IMR-90 (cell line): ENCODE results near the gene RHOC. TPM values are rescaled to one million over a fixed set of nuclear protein-coding genes. Genes with fewer than 3 reads are reported as not detected.

ENCODE experiments used
- ATAC-seq: fragments of 200-7000 bp; cut with Tn5 transposase; 2 replicates; pipeline ENCODE4 v1.9.1; 2020; ENCODE audit warnings: low read depth, mild to moderate bottlenecking, moderate library complexity
- BruUV-seq: library from RNA; stranded (reverse); fragments of 400-500 nt; replicated peaks from 2 replicates; lab custom pipeline; 2021; lab: Mats Ljungman, UMichigan
- CTCF ChIA-PET: fragments of 300-600 bp; formaldehyde crosslinking; extraction: SDS; loops from one replicate; lab custom pipeline; 2021; ENCODE audit warnings: antibody characterized with exemption; lab: Yijun Ruan, JAX
- POLR2A ChIA-PET: fragments of 300-600 bp; sonication (Branson Sonifier 250); formaldehyde crosslinking; loops from one replicate; lab custom pipeline; 2022; ENCODE audit warnings: antibody characterized with exemption; ENCODE audit not compliant: unreplicated experiment; lab: Charles Lee
- DNase-seq: peaks from one replicate; pipeline ENCODE4 v3.0.0; 2013
- H2AFZ ChIP-seq: replicated peaks from 2 replicates; pipeline ENCODE3; 2013; ENCODE audit warnings: low read length, mild to moderate bottlenecking; ENCODE audit not compliant: poor library complexity
- H2AK5ac ChIP-seq: 2 replicates; pipeline ENCODE4 v1.6.1; 2013; ENCODE audit warnings: low read depth, low read length, inconsistent platforms
- H2AK9ac ChIP-seq: replicated peaks from 2 replicates; pipeline ENCODE3; 2013; ENCODE audit warnings: mild to moderate bottlenecking, low read depth, low read length, moderate library complexity; ENCODE audit not compliant: poor library complexity
- H2BK120ac ChIP-seq: 2 replicates; pipeline ENCODE4 v1.6.1; 2013; ENCODE audit warnings: low read depth, low read length, inconsistent platforms
- H2BK15ac ChIP-seq: 3 replicates; pipeline ENCODE4 v1.6.1; 2013; ENCODE audit warnings: low read depth, low read length, inconsistent platforms
- H2BK20ac ChIP-seq: 2 replicates; pipeline ENCODE4 v1.6.1; 2013; ENCODE audit warnings: low read depth, mild to moderate bottlenecking, inconsistent platforms, low read length, moderate library complexity
- H2BK5ac ChIP-seq: 2 replicates; pipeline ENCODE4 v1.6.1; 2013; ENCODE audit warnings: mild to moderate bottlenecking, low read depth, low read length, inconsistent platforms; ENCODE audit not compliant: poor library complexity, severe bottlenecking
- H3K14ac ChIP-seq: replicated peaks from 2 replicates; pipeline ENCODE4 v1.6.1; 2013; ENCODE audit warnings: low read depth, low read length, inconsistent platforms
- H3K18ac ChIP-seq: 2 replicates; pipeline ENCODE4 v1.6.1; 2013; ENCODE audit warnings: low read depth, low read length, control low read depth
- H3K23ac ChIP-seq: 2 replicates; pipeline ENCODE4 v1.6.1; 2013; ENCODE audit warnings: low read depth, low read length, inconsistent platforms
- H3K27ac ChIP-seq: 2 replicates; pipeline ENCODE4 v1.5.1; 2013; ENCODE audit warnings: mild to moderate bottlenecking, control low read depth, low read length; ENCODE audit not compliant: insufficient read depth
- H3K27me3 ChIP-seq: 2 replicates; pipeline ENCODE4 v1.6.1; 2013; ENCODE audit warnings: low read length; ENCODE audit not compliant: control insufficient read depth, insufficient read depth
- H3K36me3 ChIP-seq: 2 replicates; pipeline ENCODE4 v1.6.1; 2013; ENCODE audit warnings: low read length, mixed read lengths; ENCODE audit not compliant: control insufficient read depth, insufficient read depth
- H3K4ac ChIP-seq: 2 replicates; pipeline ENCODE4 v1.6.1; 2013; ENCODE audit warnings: low read depth, low read length, inconsistent platforms
- H3K4me1 ChIP-seq: 2 replicates; pipeline ENCODE4 v1.6.1; 2013; ENCODE audit warnings: low read length, mixed read lengths; ENCODE audit not compliant: control insufficient read depth, insufficient read depth
- H3K4me2 ChIP-seq: 2 replicates; pipeline ENCODE4 v1.6.1; 2013; ENCODE audit warnings: low read depth, mild to moderate bottlenecking, control low read depth, low read length, moderate library complexity
- H3K4me3 ChIP-seq: 2 replicates; pipeline ENCODE4 v1.5.1; 2013; ENCODE audit warnings: low read depth, mild to moderate bottlenecking, control low read depth, low read length, moderate library complexity; ENCODE audit not compliant: insufficient read depth
- H3K56ac ChIP-seq: 2 replicates; pipeline ENCODE4 v1.6.1; 2013; ENCODE audit warnings: low read length, inconsistent platforms; ENCODE audit not compliant: insufficient read depth; ENCODE audit errors: extremely low read depth
- H3K79me1 ChIP-seq, 2 experiments: 2 replicates each; pipeline ENCODE4 v1.6.1; 2013; ENCODE audit warnings: low read length in 2 of 2, inconsistent platforms in 1 of 2, low read depth in 1 of 2
- H3K9ac ChIP-seq: 2 replicates; pipeline ENCODE4 v1.6.1; 2013; ENCODE audit warnings: low read depth, low read length, control low read depth
- H3K9me1 ChIP-seq: 2 replicates; pipeline ENCODE4 v1.6.1; 2013; ENCODE audit warnings: low read length, inconsistent platforms; ENCODE audit not compliant: insufficient read depth
- H3K9me3 ChIP-seq: 2 replicates; pipeline ENCODE4 v1.6.1; 2013; ENCODE audit warnings: low read length; ENCODE audit not compliant: control insufficient read depth, insufficient read depth
- H4K20me1 ChIP-seq: 2 replicates; pipeline ENCODE4 v1.6.1; 2013; ENCODE audit warnings: low read length, inconsistent platforms; ENCODE audit not compliant: insufficient read depth
- H4K5ac ChIP-seq: 2 replicates; pipeline ENCODE4 v1.6.1; 2013; ENCODE audit warnings: mild to moderate bottlenecking, low read depth, low read length, control low read depth
- H4K8ac ChIP-seq, 2 experiments: 2 replicates each; pipeline ENCODE4 v1.6.1; 2013; ENCODE audit warnings: low read depth in 2 of 2, low read length in 2 of 2, control low read depth in 1 of 2, inconsistent platforms in 1 of 2
- H4K91ac ChIP-seq: 2 replicates; pipeline ENCODE4 v1.6.1; 2013; ENCODE audit warnings: low read depth, low read length, inconsistent platforms; ENCODE audit not compliant: insufficient read depth
- CEBPB ChIP-seq: IDR thresholded peaks from 2 replicates; pipeline ENCODE4 v1.6.1; 2012; ENCODE audit warnings: low read depth, low read length, improper control_type of control experiment
- CTCF ChIP-seq: conservative IDR thresholded peaks from 2 replicates; pipeline ENCODE4 v1.5.1; 2012; ENCODE audit warnings: mild to moderate bottlenecking, low read depth, low read length, improper control_type of control experiment
- ELK1 ChIP-seq: fragments of 150-350 bp; IDR thresholded peaks from 2 replicates; pipeline ENCODE4 v1.6.1; 2016; ENCODE audit warnings: low read depth, mild to moderate bottlenecking, low read length, moderate library complexity, borderline replicate concordance
- RAD21 ChIP-seq: IDR thresholded peaks from 2 replicates; pipeline ENCODE4 v1.6.1; 2012; ENCODE audit warnings: low read length, improper control_type of control experiment
- RFX5 ChIP-seq: IDR thresholded peaks from 2 replicates; pipeline ENCODE4 v1.8.0; 2012; ENCODE audit warnings: low read depth, mild to moderate bottlenecking, low read length, moderate library complexity
- SMC3 ChIP-seq: fragments of 150-350 bp; IDR thresholded peaks from 2 replicates; pipeline ENCODE4 v1.6.1; 2016; ENCODE audit warnings: low read depth, mild to moderate bottlenecking, antibody characterized with exemption, low read length, moderate library complexity
- WGBS, 2 experiments: methylation state at CpG; one replicate each; pipeline versions ENCODE4 v1.1.5 to v1.1.7; 2013; ENCODE audit warnings: missing lambda C conversion rate in 2 of 2; ENCODE audit not compliant: insufficient read length in 1 of 2; ENCODE audit errors: extremely low coverage in 2 of 2; 5-methylcytosine and 5-hydroxymethylcytosine counted together
- dilution Hi-C: fragments of 300-500 bp; cut with HindIII; formaldehyde crosslinking; loops from one replicate; pipeline ENCODE4 v1.14.3; 2018; ENCODE audit warnings: low sequenced_read_pairs; ENCODE audit not compliant: unreplicated experiment
- in situ Hi-C: fragments of 300-500 bp; cut with MboI; formaldehyde crosslinking; loops from 3 replicates; pipeline ENCODE4 v1.14.3; 2019; ENCODE audit warnings: low sequenced_read_pairs, inconsistent platforms, mixed read lengths
- intact Hi-C: fragments of 100-400 bp; cut with micrococcal nuclease; formaldehyde crosslinking; loops from 2 replicates; pipeline ENCODE4 v1.10.0; 2022
- polyA plus RNA-seq, 3 experiments: library from polyadenylated mRNA; depleted of rRNA; stranded (reverse); fragments of >200 nt; gene quantifications; 2 replicates each; pipeline ENCODE4 v1.2.3, GENCODE V29; 2012; ENCODE audit warnings: low replicate concordance in 1 of 3
- total RNA-seq: library from RNA; depleted of rRNA; stranded (reverse); fragments of >200 nt; gene quantifications from 2 replicates; pipeline ENCODE4 v1.2.3, GENCODE V29; 2012

Gene RHOC
- total and polyA plus RNA-seq, 2 of the 4 experiments (the other 2 are of a cell fraction), result 764 to 839 TPM

GRCh38 chr1:112744009-112744578 lies 37.2 kb upstream of the RHOC start:
- WGBS, 2 experiments, result 5% methylated on average over 32 of the region's 58 CpGs; no CpG with 5 or more reads in 1 of the 2 experiments
- H4K5ac ChIP-seq, result no peak overlapping the region; the same call in 1 of the 2 replicates
- ATAC-seq, result peak; percentile 97
- peak overlapping the region; percentile 78 for H3K4me2 ChIP-seq
- H3K4ac ChIP-seq, result no peak overlapping the region
- intact Hi-C loops (loop anchor here (1.0 kb wide), 1 partner anchor 26 kb away; a partner anchor contains a TSS), dilution Hi-C loops (no loop called here), in situ Hi-C loops (no loop called here)
- no peak overlapping the region for H4K8ac ChIP-seq
- peak overlapping the region; percentile 77 for H2AK9ac ChIP-seq
- peak overlapping the region; percentile 83 for H2AFZ ChIP-seq
- no peak overlapping the region for H3K14ac ChIP-seq
- H3K27ac ChIP-seq, result no peak overlapping the region
- H3K4me1 ChIP-seq, result no peaks in the 10 kb centered on the region
- no peak overlapping the region for H2BK20ac ChIP-seq
- H3K27me3 ChIP-seq, result peaks cover 15% of the 10 kb centered on the region
- no peak overlapping the region for H2BK5ac ChIP-seq
- H3K56ac ChIP-seq, result no peak overlapping the region
- no peaks in the 10 kb centered on the region for H3K9me1 ChIP-seq
- no peak overlapping the region for H4K91ac ChIP-seq
- H3K9me3 ChIP-seq, result no peaks in the 10 kb centered on the region
- H3K9ac ChIP-seq, result no peak overlapping the region
- no peak overlapping the region for H2BK120ac ChIP-seq
- peak overlapping the region; percentile 42; the same call in 1 of the 2 replicates for H3K23ac ChIP-seq
- no peaks in the 10 kb centered on the region for H4K20me1 ChIP-seq
- no peak overlapping the region for H3K18ac ChIP-seq
- peak; percentile 50 for DNase-seq
- CTCF ChIA-PET, result interaction anchor here (0.8 to 2.1 kb wide), 5 partner anchors 11 to 27 kb away, joined by 3 to 10 read pairs (median 7); a partner anchor contains a TSS
- peak overlapping the region; percentile 28 for H3K4me3 ChIP-seq
- no peak overlapping the region; the same call in 2 of the 3 replicates for H2BK15ac ChIP-seq
- BruUV-seq, result no TSS peak
- H3K79me1 ChIP-seq, result no peaks in the 10 kb centered on the region
- peak; percentile 51 for TF ChIP-seq RAD21
- TF ChIP-seq SMC3, result peak; percentile 12; the same call in 1 of the 2 replicates
- no peak for TF ChIP-seq ELK1
- no peak for TF ChIP-seq CEBPB
- no peak for TF ChIP-seq RFX5
- TF ChIP-seq CTCF, result peak; percentile 59
- POLR2A ChIA-PET, result interaction anchor here (0.8 kb wide), 1 partner anchor 452 kb away, joined by 3 read pairs; no protein-coding TSS in a partner anchor
- H3K36me3 ChIP-seq, result no peaks in the 10 kb centered on the region
- no peak overlapping the region for H2AK5ac ChIP-seq
